Loucy (cell line): ENCODE results near the gene BTBD7.
"Not testable (repeated sequence)": the region's sequence is repeated elsewhere in the genome, so short reads cannot be mapped to it uniquely, and the experiment has no call there.

Source experiments
- H2AFZ ChIP-seq: fragments of 200-600 bp; sonication (generic); 2 replicates; pipeline ENCODE4 v1.6.0; 2016; ENCODE audit warnings: antibody characterized with exemption, mild to moderate bottlenecking, low read length, moderate library complexity
- H3F3A ChIP-seq: fragments of 200-600 bp; 2 replicates; pipeline ENCODE4 v1.6.0; 2016; ENCODE audit warnings: antibody characterized with exemption, low read depth, mild to moderate bottlenecking
- H3K27me3 ChIP-seq: fragments of 200-600 bp; sonication (generic); 2 replicates; pipeline ENCODE4 v1.6.1; 2014; ENCODE audit warnings: low read length, mild to moderate bottlenecking; ENCODE audit not compliant: insufficient read depth, poor library complexity, severe bottlenecking
- H3K36me3 ChIP-seq: fragments of 200-600 bp; sonication (generic); 2 replicates; pipeline ENCODE4 v1.6.1; 2016; ENCODE audit warnings: low read length; ENCODE audit not compliant: insufficient read depth
- H3K4me1 ChIP-seq: fragments of 200-600 bp; sonication (generic); 2 replicates; pipeline ENCODE4 v1.5.1; 2014; ENCODE audit warnings: low read length, mild to moderate bottlenecking; ENCODE audit not compliant: insufficient read depth, poor library complexity, severe bottlenecking
- H3K4me2 ChIP-seq: fragments of 200-600 bp; sonication (generic); 2 replicates; pipeline ENCODE4 v1.6.0; 2014; ENCODE audit warnings: antibody characterized with exemption, low read length, low read depth, mild to moderate bottlenecking; ENCODE audit not compliant: poor library complexity, severe bottlenecking
- H3K4me3 ChIP-seq: fragments of 200-600 bp; sonication (generic); 2 replicates; pipeline ENCODE4 v1.5.1; 2014; ENCODE audit warnings: low read length, mild to moderate bottlenecking, mixed read lengths; ENCODE audit not compliant: poor library complexity, severe bottlenecking
- H3K79me2 ChIP-seq: fragments of 200-600 bp; sonication (generic); 2 replicates; pipeline ENCODE4 v1.6.1; 2014; ENCODE audit warnings: low read length; ENCODE audit not compliant: insufficient read depth
- H3K9ac ChIP-seq: fragments of 200-600 bp; sonication (generic); 2 replicates; pipeline ENCODE4 v1.6.0; 2014; ENCODE audit warnings: mild to moderate bottlenecking, low read depth, low read length, moderate library complexity; ENCODE audit not compliant: poor library complexity, severe bottlenecking
- H3K9me2 ChIP-seq: fragments of 200-600 bp; sonication (generic); replicated peaks from 2 replicates; pipeline ENCODE4 v1.6.1; 2016; ENCODE audit warnings: low read depth, low read length, mixed read lengths
- H3K9me3 ChIP-seq: fragments of 200-600 bp; sonication (generic); 2 replicates; pipeline ENCODE4 v1.6.1; 2014; ENCODE audit warnings: mild to moderate bottlenecking, antibody characterized with exemption, low read length, low read depth; ENCODE audit not compliant: insufficient read depth
- H4K20me1 ChIP-seq: fragments of 200-600 bp; sonication (generic); 2 replicates; pipeline ENCODE4 v1.6.0; 2014; ENCODE audit warnings: antibody characterized with exemption, low read length, mild to moderate bottlenecking; ENCODE audit not compliant: insufficient read depth, poor library complexity, severe bottlenecking
- CTCF ChIP-seq: fragments of 200-600 bp; sonication (generic); conservative IDR thresholded peaks from 2 replicates; pipeline ENCODE4 v1.5.1; 2014; ENCODE audit warnings: mild to moderate bottlenecking, antibody characterized with exemption, low read length
- EZH2phosphoT487 ChIP-seq: fragments of 200-600 bp; IDR thresholded peaks from 2 replicates; pipeline ENCODE4 v1.6.1; 2018; ENCODE audit warnings: antibody characterized with exemption, mild to moderate bottlenecking, moderate library complexity, borderline replicate concordance

BTBD7 gene

GRCh38 chr14:93234798-93235197, 98.0 kb downstream of the BTBD7 start:
- H2AFZ ChIP-seq = no peak overlapping the region

GRCh38 chr14:93233078-93233477, 99.8 kb downstream of the BTBD7 start:
- H3F3A ChIP-seq, H3K9me2 ChIP-seq, H3K36me3 ChIP-seq, H3K79me2 ChIP-seq, H3K4me1 ChIP-seq, H3K4me2 ChIP-seq, H2AFZ ChIP-seq, H3K9ac ChIP-seq, H4K20me1 ChIP-seq, H3K27me3 ChIP-seq, H3K4me3 ChIP-seq, H3K9me3 ChIP-seq: not testable (repeated sequence)

More at GRCh38 chr14:93234798-93235197, 98.0 kb downstream of the BTBD7 start:
- Histone ChIP-seq H3K9me2 (no peaks in the 10 kb centered on the region), H4K20me1 (no peaks in the 10 kb centered on the region), H3K9me3 (no peaks in the 10 kb centered on the region), H3K79me2 (no peaks in the 10 kb centered on the region), H3F3A (no peaks in the 10 kb centered on the region), H3K27me3 (no peaks in the 10 kb centered on the region), H3K4me1 (no peaks in the 10 kb centered on the region), H3K36me3 (peaks cover 2% of the 10 kb centered on the region; the same call in 1 of the 2 replicates), H3K9ac (no peak overlapping the region), H3K4me2 (no peak overlapping the region), H3K4me3 (no peak overlapping the region)
- TF ChIP-seq CTCF = no peak
- no peak for TF ChIP-seq EZH2phosphoT487

- no peak for TF ChIP-seq CTCF
- no peak for TF ChIP-seq EZH2phosphoT487
- H3K9ac ChIP-seq = no peak overlapping the region
- H3K4me3 ChIP-seq = no peak overlapping the region
These were observed 100.7 kb downstream of the BTBD7 start for GRCh38 chr14:93232159-93232558.

More at GRCh38 chr14:93232159-93232558, 100.7 kb downstream of the BTBD7 start:
- no peaks in the 10 kb centered on the region for H3K9me2 ChIP-seq
- H3K4me1 ChIP-seq = no peaks in the 10 kb centered on the region
- H3K9me3 ChIP-seq = no peaks in the 10 kb centered on the region
- no peaks in the 10 kb centered on the region for H3F3A ChIP-seq
- H4K20me1 ChIP-seq = no peaks in the 10 kb centered on the region
- H3K36me3 ChIP-seq = peaks cover 18% of the 10 kb centered on the region; the same call in 1 of the 2 replicates
- H3K4me2 ChIP-seq = no peak overlapping the region
- H2AFZ ChIP-seq = no peak overlapping the region
- no peaks in the 10 kb centered on the region for H3K79me2 ChIP-seq
- H3K27me3 ChIP-seq = no peaks in the 10 kb centered on the region
